GM12891 (cell line): Measurements from ENCODE around the gene CD4.

Experiments used
- POLR2A ChIP-seq: IDR thresholded peaks from 2 replicates; pipeline ENCODE4 v1.6.1; 2011; ENCODE audit warnings: low read depth, low read length, control low read depth
- POLR2AphosphoS5 ChIP-seq: IDR thresholded peaks from 2 replicates; pipeline ENCODE4 v1.6.1; 2011; ENCODE audit warnings: low read depth, low read length, control low read depth

- no peak for TF ChIP-seq POLR2AphosphoS5
- no peak for TF ChIP-seq POLR2A
Observed at GRCh38 chr12:6766651-6767349, 22.5 kb upstream of the CD4 start.
